ENCODE measurements around the gene NCOR2. TPM values are rescaled to one million over a fixed set of nuclear protein-coding genes. Genes with fewer than 3 reads are reported as not detected.

Gene NCOR2
- total RNA-seq, 4 donors from 2014 or later = 41.8 to 133 (median 66.4) TPM

DNA sequence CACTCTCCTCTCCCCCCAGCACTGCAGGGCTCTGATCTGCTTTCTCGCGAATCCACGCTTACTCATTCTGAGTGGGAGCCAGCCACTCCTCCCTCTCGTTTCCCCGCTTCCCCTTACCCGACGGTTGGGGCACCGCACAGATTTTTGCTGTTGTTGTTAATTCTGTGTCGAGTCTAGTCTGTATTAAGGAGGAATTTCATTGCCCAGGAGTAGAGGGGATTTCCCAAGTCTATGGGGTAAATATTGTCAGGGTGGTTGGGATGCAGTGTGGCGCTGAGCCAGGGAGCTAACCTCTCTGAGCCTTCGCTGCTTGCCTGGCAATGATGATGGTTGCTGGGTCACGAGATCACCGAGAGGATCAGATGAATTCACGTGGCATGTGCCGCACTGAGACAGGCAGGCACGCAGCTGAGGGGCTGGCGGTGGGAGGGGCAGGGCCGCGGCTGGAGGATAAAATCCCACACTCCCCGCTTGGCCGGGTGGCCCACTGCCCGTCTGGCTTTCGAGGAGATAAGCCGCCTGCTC is 18.5 kb downstream of the NCOR2 start:
- TF ChIP-seq, protein P1, sequence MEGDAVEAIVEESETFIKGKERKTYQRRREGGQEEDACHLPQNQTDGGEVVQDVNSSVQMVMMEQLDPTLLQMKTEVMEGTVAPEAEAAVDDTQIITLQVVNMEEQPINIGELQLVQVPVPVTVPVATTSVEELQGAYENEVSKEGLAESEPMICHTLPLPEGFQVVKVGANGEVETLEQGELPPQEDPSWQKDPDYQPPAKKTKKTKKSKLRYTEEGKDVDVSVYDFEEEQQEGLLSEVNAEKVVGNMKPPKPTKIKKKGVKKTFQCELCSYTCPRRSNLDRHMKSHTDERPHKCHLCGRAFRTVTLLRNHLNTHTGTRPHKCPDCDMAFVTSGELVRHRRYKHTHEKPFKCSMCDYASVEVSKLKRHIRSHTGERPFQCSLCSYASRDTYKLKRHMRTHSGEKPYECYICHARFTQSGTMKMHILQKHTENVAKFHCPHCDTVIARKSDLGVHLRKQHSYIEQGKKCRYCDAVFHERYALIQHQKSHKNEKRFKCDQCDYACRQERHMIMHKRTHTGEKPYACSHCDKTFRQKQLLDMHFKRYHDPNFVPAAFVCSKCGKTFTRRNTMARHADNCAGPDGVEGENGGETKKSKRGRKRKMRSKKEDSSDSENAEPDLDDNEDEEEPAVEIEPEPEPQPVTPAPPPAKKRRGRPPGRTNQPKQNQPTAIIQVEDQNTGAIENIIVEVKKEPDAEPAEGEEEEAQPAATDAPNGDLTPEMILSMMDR (IDR thresholded peaks at IDR 0.05; ENCODE audit: low read depth) = no peak

DNA sequence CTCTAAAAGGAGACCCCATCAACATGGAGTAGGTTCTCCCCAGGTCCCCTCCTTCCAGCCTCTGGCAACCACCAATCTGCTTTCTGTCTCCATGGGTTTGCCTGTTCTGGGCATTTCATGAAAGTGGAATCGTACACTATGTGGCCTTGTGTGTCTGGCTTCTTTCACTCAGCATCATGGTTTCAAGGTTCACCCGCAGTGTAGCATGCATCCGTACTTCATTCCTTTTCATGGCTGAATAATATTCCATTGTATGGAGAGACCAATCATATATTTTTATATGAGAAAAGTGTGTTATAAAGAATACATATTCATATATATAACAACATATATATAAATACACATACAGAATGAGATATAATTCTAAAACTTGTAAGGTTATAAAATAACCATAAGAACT is 19.8 kb downstream of the NCOR2 start:
- TF ChIP-seq, protein P1 (IDR thresholded peaks at IDR 0.05; ENCODE audit: low read depth) = no peak

DNA sequence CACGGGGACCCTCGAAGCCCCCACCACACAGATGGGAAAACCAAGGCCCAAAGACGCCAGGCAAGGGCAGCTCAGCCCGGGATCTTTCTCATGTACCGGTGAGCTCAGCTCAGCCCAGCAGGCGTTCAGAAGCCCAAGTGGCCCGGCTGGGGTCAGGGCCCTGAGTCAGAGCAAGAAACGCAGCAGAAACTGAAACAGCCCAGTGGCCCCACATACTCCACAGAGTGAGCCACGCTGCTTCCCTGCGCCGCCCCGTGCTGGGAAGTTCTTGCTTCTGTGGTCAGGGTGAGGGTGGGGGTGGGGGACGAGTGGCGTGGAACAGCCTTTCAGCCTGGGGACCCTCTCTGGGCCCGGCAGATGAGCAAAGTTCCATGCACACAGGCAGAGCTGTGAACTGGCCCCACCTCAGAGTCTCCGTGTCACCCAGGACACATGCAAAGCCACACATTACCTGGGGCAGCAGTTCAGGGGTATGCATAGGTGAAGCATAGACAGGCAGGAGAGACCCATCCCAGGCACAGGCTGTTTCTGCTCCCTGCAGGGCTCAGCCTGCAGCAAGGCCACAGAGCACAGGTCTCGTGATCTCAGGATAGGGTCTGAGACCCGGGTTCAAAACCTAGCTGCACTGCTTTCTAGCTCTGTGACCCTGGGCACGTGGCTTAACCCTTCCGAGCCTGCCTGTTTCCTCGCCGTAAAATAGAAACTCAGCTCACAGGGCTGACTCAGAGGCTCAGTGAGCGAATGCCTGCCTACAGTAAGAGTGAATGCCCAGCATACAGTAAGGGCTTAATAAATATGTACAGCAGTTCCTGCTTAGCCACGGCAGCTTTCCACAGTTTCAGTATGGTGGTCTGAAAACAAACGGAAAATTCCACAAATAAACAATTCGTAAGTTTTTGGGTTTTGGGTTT is 21.6 kb downstream of the NCOR2 start:
- TF ChIP-seq, protein P1 (IDR thresholded peaks at IDR 0.05; ENCODE audit: low read depth) = no peak

DNA sequence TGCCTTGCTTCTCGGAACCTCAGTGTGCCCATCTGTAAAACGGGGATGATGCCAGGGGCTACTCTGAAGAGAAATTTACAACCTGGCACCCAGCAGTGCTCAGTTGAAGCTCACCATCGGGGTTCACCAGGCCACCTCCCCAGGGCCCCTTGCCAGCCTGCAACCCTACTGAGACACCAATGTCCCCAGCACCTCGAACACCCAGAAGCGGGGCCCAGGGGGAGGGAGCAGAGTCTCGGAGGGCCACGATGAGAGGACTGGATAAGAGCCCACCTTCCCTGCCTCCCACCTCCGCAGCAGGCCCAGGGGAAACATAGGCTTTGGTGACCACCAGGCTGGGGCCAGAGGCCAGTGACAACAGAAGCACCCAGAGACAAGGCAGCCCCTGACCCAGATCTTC is 22.4 kb downstream of the NCOR2 start:
- TF ChIP-seq, protein P1 (IDR thresholded peaks at IDR 0.05; ENCODE audit: low read depth) = no peak

DNA sequence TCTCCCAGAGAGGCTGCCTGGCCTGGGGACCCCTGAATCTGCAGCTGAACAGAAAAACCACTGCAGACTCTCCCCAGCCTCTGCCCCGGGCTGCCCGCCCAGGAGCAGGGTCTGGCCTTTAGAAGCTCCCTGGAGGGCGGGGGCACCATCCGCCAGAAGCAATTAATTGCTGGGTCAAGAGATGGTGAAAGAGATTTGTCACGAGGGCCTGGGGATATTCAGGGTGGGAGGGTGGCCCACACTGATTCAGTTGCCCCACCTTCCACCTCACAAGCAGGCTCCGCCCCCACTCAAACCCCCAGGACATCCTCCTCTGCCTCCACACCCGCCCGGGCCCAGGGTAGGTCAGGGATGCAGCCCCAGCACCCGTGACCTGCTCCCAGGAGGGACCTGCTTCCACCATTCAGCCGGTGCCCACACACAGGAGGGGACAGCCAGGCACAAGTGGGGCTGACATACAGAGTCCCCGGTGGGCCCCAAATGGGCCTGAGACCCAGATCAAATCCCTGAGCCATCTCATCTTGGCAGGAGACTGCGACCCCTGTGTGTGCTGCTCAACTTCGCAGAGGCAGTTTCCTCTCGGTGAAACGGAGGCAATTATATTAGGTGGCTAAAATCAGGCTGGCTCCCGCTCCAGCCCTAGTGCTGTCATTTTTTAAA is 23.0 kb downstream of the NCOR2 start:
- TF ChIP-seq, protein P1 (IDR thresholded peaks at IDR 0.05; ENCODE audit: low read depth) = no peak

DNA sequence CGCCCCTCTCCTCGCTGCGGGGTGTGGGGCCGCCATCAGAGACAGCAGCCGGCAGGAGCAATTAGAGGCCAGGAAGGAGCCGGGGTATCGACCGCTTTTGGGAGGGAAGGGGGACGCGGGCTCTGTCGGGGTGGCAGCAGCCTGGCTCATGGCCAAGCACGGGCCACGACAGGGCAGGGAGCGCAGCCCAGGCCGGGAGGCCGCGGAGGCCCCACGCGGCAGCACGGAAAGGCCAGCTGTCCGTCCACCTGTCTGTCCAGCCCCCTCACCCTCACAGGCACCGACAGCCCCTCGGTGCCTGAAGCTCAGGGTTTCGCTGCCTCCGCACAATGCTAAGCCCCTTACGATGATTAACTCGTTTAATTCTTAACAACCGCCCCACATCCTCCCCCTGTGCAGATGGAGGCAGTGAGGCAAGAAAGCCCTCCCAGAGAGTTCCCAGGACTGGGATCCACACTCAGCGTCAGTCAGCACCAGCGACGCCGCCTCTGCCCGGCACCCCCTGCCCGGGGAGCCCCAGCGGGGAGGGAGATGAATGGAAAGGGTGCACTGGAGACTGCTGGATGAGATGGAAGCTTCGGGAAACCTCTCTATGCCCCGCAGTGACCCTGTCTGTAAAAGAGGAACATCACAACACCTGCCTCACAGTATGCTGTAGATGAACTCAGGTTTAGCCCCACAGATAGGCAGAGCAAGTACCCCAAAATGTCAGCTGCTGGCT is 23.7 kb downstream of the NCOR2 start:
- TF ChIP-seq, protein P1 (IDR thresholded peaks at IDR 0.05; ENCODE audit: low read depth) = no peak
